ENCODE measurements around the gene FAM117A. TPM values are rescaled to one million over a fixed set of nuclear protein-coding genes. Genes with fewer than 3 reads are reported as not detected.

FAM117A gene
- total and polyA plus RNA-seq, 12 donors: 4.0 to 14.0 (median 10.1) TPM

- DNase-seq (no peak), ATAC-seq (no peak)
- H3K4me3 ChIP-seq: no peak overlapping the region
- H3K36me3 ChIP-seq: peaks cover 0 to 100% (median 49%) of the 10 kb centered on the region in 9 donors
- no peak for TF ChIP-seq CTCF (IDR thresholded peaks at IDR 0.05)
- H3K4me1 ChIP-seq: peaks cover 5 to 81% (median 57%) of the 10 kb centered on the region in 9 donors
- no peak overlapping the region for H3K27ac ChIP-seq
- intact Hi-C loops (cut with DNase I): no loop called here
- H3K9me3 ChIP-seq: no peaks in the 10 kb centered on the region
- no peaks in the 10 kb centered on the region for H3K27me3 ChIP-seq
- WGBS, 2 donors: 81 to 86% methylated on average over 5 of the region's 5 CpGs
Measured at GRCh38 chr17:49795372-49795771, 31.4 kb upstream of the FAM117A start.

GRCh38 chr17:49793309-49793708 is 29.4 kb upstream of the FAM117A start:
- Histone ChIP-seq H3K27me3 (no peaks in the 10 kb centered on the region), H3K27ac (peak overlapping the region in 1 of 10 donors; percentile 7), H3K9me3 (no peaks in the 10 kb centered on the region), H3K4me1 (peaks cover 5 to 87% (median 60%) of the 10 kb centered on the region in 9 donors), H3K36me3 (peaks cover 0 to 88% (median 37%) of the 10 kb centered on the region in 9 donors), H3K4me3 (no peak overlapping the region)
- 88 to 92% methylated on average over 3 of the region's 3 CpGs for WGBS, 2 donors
- intact Hi-C loops (cut with DNase I): loop anchor here in 1 of 10 donors (5.0 kb wide), 1 partner anchor 54 kb away; the partner anchor contains the start of gene TAC4
- ATAC-seq: no peak
- TF ChIP-seq CTCF (IDR thresholded peaks at IDR 0.05): no peak
- no peak for DNase-seq

- 4% methylated on average over 17 of the region's 17 CpGs for WGBS, 2 donors
- Histone ChIP-seq H3K27ac (peak overlapping the region in 2 of 10 donors; percentile 99 to 100), H3K4me3 (peak overlapping the region in 9 of 10 donors; percentile 26 to 100 (median 93)), H3K9me3 (no peaks in the 10 kb centered on the region), H3K4me1 (peaks cover 5 to 67% (median 52%) of the 10 kb centered on the region in 9 donors), H3K27me3 (no peaks in the 10 kb centered on the region), H3K36me3 (peaks cover 0 to 47% (median 22%) of the 10 kb centered on the region in 9 donors)
- intact Hi-C loops (cut with DNase I): loop anchor here in 7 of 10 donors (2.0 to 10.0 kb wide), 8 partner anchors 56 to 224 kb away; partner anchors contain the start of genes TAC4 (in 3 of the 7) and SLC35B1 (in 1 of the 7)
- no peak for DNase-seq
- no peak for ATAC-seq
- no peak for TF ChIP-seq CTCF (IDR thresholded peaks at IDR 0.05)
Measured at GRCh38 chr17:49789243-49789578, 25.3 kb upstream of the FAM117A start.

- 0% methylated on average over 59 of the region's 59 CpGs for WGBS, 2 donors
- Histone ChIP-seq H3K9me3 (no peaks in the 10 kb centered on the region), H3K27ac (peak within 1 kb of the TSS; percentile 88 to 100 (median 98)), H3K4me1 (peaks cover 6 to 67% (median 57%) of the 10 kb centered on the region in 9 donors), H3K27me3 (no peaks in the 10 kb centered on the region), H3K4me3 (peak within 1 kb of the TSS; percentile 77 to 100 (median 94)), H3K36me3 (peaks cover 0 to 41% (median 19%) of the 10 kb centered on the region in 9 donors)
- TF ChIP-seq CTCF (IDR thresholded peaks at IDR 0.05): peak in 1 of 9 donors; percentile 41
- peak; percentile 95 to 97 (median 96) for ATAC-seq
- intact Hi-C loops (cut with DNase I): loop anchor here in 7 of 10 donors (2.0 to 10.0 kb wide), 8 partner anchors 56 to 224 kb away; partner anchors contain the start of genes TAC4 (in 3 of the 7) and SLC35B1 (in 1 of the 7)
- peak; percentile 99 for DNase-seq
Measured at GRCh38 chr17:49788478-49789242, 24.7 kb upstream of the FAM117A start, which contains the start of gene KAT7. KAT7 (plus strand) TSS chr17:49788681; CDS start chr17:49788835, 154 bp downstream.

All from heart right ventricle (tissue), 16 donors.